Loucy (cell line): ENCODE results near the gene CLDN22.

Experiments
- H2AFZ ChIP-seq: fragments of 200-600 bp; sonication (generic); 2 replicates; pipeline ENCODE4 v1.6.0; 2016; ENCODE audit warnings: antibody characterized with exemption, mild to moderate bottlenecking, low read length, moderate library complexity
- H3F3A ChIP-seq: fragments of 200-600 bp; 2 replicates; pipeline ENCODE4 v1.6.0; 2016; ENCODE audit warnings: antibody characterized with exemption, low read depth, mild to moderate bottlenecking
- H3K27me3 ChIP-seq: fragments of 200-600 bp; sonication (generic); 2 replicates; pipeline ENCODE4 v1.6.1; 2014; ENCODE audit warnings: low read length, mild to moderate bottlenecking; ENCODE audit not compliant: insufficient read depth, poor library complexity, severe bottlenecking
- H3K36me3 ChIP-seq: fragments of 200-600 bp; sonication (generic); 2 replicates; pipeline ENCODE4 v1.6.1; 2016; ENCODE audit warnings: low read length; ENCODE audit not compliant: insufficient read depth
- H3K4me1 ChIP-seq: fragments of 200-600 bp; sonication (generic); 2 replicates; pipeline ENCODE4 v1.5.1; 2014; ENCODE audit warnings: low read length, mild to moderate bottlenecking; ENCODE audit not compliant: insufficient read depth, poor library complexity, severe bottlenecking
- H3K4me2 ChIP-seq: fragments of 200-600 bp; sonication (generic); 2 replicates; pipeline ENCODE4 v1.6.0; 2014; ENCODE audit warnings: antibody characterized with exemption, low read length, low read depth, mild to moderate bottlenecking; ENCODE audit not compliant: poor library complexity, severe bottlenecking
- H3K4me3 ChIP-seq: fragments of 200-600 bp; sonication (generic); 2 replicates; pipeline ENCODE4 v1.5.1; 2014; ENCODE audit warnings: low read length, mild to moderate bottlenecking, mixed read lengths; ENCODE audit not compliant: poor library complexity, severe bottlenecking
- H3K79me2 ChIP-seq: fragments of 200-600 bp; sonication (generic); 2 replicates; pipeline ENCODE4 v1.6.1; 2014; ENCODE audit warnings: low read length; ENCODE audit not compliant: insufficient read depth
- H3K9ac ChIP-seq: fragments of 200-600 bp; sonication (generic); 2 replicates; pipeline ENCODE4 v1.6.0; 2014; ENCODE audit warnings: mild to moderate bottlenecking, low read depth, low read length, moderate library complexity; ENCODE audit not compliant: poor library complexity, severe bottlenecking
- H3K9me2 ChIP-seq: fragments of 200-600 bp; sonication (generic); replicated peaks from 2 replicates; pipeline ENCODE4 v1.6.1; 2016; ENCODE audit warnings: low read depth, low read length, mixed read lengths
- H3K9me3 ChIP-seq: fragments of 200-600 bp; sonication (generic); 2 replicates; pipeline ENCODE4 v1.6.1; 2014; ENCODE audit warnings: mild to moderate bottlenecking, antibody characterized with exemption, low read length, low read depth; ENCODE audit not compliant: insufficient read depth
- H4K20me1 ChIP-seq: fragments of 200-600 bp; sonication (generic); 2 replicates; pipeline ENCODE4 v1.6.0; 2014; ENCODE audit warnings: antibody characterized with exemption, low read length, mild to moderate bottlenecking; ENCODE audit not compliant: insufficient read depth, poor library complexity, severe bottlenecking
- EZH2phosphoT487 ChIP-seq: fragments of 200-600 bp; IDR thresholded peaks from 2 replicates; pipeline ENCODE4 v1.6.1; 2018; ENCODE audit warnings: antibody characterized with exemption, mild to moderate bottlenecking, moderate library complexity, borderline replicate concordance
- TF ChIP-seq, protein P1 (sequence below): fragments of 200-600 bp; sonication (generic); conservative IDR thresholded peaks from 2 replicates; pipeline ENCODE4 v1.5.1; 2014; ENCODE audit warnings: mild to moderate bottlenecking, antibody characterized with exemption, low read length

Gene CLDN22

DNA sequence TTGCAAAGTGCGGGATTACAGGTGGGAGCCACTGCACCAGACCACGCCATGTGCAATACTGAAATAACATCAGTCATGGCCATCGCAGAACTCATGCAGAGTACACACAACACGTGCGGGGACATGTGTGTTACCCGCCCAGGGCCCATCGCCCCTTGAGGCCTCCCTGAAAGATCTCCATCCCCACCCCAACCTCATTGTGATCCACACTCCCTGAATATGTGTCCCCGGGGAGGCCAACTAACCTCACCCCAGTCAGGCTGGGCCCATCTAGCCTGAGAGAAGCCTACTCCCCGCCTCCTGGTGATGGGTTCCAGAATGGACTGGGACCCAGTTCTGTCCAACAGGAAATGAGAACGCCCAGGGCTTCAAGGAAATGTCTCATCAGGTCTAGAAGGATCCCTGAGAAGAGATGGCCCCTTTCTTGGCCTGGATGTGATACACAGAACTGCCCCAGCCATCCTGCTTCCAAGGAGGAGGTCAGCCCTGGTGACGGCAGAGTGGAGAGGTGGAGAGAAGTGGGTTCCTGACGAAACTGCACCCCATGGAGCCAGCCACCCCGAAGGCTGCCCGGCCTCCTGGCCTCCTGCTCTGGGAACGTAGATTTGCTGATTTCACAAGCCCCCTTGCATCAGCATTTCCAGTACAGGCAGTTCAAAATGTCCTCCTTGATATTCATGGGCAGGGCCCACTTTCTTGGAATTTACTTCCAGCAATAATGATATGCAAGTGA, 24.6 kb upstream of the CLDN22 start:
- Histone ChIP-seq H2AFZ (no peak overlapping the region), H3K9me3 (no peaks in the 10 kb centered on the region), H3K9ac (no peak overlapping the region), H3F3A (no peaks in the 10 kb centered on the region), H3K4me1 (no peaks in the 10 kb centered on the region), H3K36me3 (no peaks in the 10 kb centered on the region), H3K4me2 (no peak overlapping the region), H3K4me3 (no peak overlapping the region), H4K20me1 (no peaks in the 10 kb centered on the region), H3K79me2 (no peaks in the 10 kb centered on the region), H3K27me3 (no peaks in the 10 kb centered on the region), H3K9me2 (no peaks in the 10 kb centered on the region)
- TF ChIP-seq EZH2phosphoT487: no peak
- TF ChIP-seq, protein P1, sequence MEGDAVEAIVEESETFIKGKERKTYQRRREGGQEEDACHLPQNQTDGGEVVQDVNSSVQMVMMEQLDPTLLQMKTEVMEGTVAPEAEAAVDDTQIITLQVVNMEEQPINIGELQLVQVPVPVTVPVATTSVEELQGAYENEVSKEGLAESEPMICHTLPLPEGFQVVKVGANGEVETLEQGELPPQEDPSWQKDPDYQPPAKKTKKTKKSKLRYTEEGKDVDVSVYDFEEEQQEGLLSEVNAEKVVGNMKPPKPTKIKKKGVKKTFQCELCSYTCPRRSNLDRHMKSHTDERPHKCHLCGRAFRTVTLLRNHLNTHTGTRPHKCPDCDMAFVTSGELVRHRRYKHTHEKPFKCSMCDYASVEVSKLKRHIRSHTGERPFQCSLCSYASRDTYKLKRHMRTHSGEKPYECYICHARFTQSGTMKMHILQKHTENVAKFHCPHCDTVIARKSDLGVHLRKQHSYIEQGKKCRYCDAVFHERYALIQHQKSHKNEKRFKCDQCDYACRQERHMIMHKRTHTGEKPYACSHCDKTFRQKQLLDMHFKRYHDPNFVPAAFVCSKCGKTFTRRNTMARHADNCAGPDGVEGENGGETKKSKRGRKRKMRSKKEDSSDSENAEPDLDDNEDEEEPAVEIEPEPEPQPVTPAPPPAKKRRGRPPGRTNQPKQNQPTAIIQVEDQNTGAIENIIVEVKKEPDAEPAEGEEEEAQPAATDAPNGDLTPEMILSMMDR: no peak

DNA sequence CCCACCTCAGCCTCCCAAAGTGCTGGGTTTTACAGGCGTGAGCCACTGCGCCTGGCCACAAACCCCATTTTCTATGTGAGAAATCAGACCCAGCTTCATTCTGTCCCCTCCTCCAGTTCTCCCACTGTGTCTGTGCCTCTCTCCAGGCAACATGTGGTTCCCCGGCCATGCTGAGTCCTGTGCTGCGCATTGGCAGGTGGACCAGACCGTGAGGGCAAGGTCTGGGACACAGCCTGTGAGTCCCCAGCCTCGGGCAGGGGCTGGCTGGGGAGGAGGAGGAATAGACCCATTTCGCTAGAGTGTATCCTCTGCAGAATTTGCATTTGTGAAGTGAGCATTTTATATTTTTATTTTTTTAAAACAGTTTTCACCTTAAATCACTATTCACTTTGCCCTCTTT, 23.7 kb upstream of the CLDN22 start:
- no peaks in the 10 kb centered on the region for H4K20me1 ChIP-seq
- no peak overlapping the region for H3K4me2 ChIP-seq
- H3K9me2 ChIP-seq: no peaks in the 10 kb centered on the region
- H3F3A ChIP-seq: no peaks in the 10 kb centered on the region
- TF ChIP-seq, protein P1: no peak
- no peaks in the 10 kb centered on the region for H3K4me1 ChIP-seq
- H3K9me3 ChIP-seq: no peaks in the 10 kb centered on the region
- H3K36me3 ChIP-seq: no peaks in the 10 kb centered on the region
- no peak overlapping the region for H3K4me3 ChIP-seq
- no peak overlapping the region for H2AFZ ChIP-seq
- H3K79me2 ChIP-seq: no peaks in the 10 kb centered on the region
- H3K9ac ChIP-seq: no peak overlapping the region
- no peaks in the 10 kb centered on the region for H3K27me3 ChIP-seq

DNA sequence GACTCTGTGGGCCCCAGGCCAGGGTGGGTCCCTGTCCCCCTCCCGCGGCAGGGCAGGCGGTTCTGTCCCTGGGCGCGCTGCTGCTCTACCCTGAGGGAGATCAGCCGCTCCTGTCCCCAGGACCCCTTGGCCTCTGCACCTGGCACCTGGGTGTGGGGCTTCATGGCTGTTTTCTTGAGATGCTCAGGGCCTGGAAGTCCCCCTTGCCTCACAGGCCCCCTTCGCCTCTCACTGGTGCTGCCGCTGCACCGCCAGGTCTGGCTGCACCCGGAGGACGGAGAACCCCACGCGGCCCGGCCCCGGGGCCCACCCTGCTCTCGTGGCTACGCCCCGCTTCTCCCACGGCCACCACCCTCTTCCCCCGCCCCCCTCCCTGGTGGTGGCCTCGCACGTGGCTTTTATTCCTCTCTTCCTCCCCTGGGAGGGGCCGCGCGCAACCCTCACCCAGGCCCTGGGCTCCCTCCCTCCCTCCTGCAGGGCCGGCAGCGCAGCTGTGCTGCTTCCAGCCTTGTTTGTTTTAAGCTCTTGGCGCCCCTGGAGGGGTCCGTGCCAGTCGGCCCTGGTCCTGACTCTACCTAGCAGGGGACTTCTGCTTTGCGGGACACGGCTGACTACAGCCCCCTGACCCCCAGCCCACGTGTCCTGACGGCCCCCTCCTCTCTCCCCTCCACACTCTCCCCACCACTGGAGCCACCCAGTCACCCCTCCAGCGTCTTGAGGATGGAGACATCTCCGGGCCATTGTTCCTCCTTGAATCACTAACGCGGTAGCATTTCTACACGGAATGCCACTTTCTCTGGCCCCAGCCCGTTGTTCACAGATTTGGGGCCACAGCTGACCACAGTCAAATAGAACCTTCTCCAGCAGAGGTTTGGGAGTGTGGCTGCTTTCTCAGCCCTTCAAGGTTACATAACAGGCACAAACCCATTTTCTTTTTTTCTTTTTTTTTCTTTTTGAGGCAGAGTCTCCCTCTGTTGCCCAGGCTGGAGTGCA, 22.8 kb upstream of the CLDN22 start:
- H3K9ac ChIP-seq: no peak overlapping the region
- H3K9me3 ChIP-seq: no peaks in the 10 kb centered on the region
- H3K27me3 ChIP-seq: no peaks in the 10 kb centered on the region
- no peaks in the 10 kb centered on the region for H3K36me3 ChIP-seq
- H2AFZ ChIP-seq: no peak overlapping the region
- TF ChIP-seq, protein P1: no peak
- TF ChIP-seq EZH2phosphoT487: no peak
- H4K20me1 ChIP-seq: no peaks in the 10 kb centered on the region
- H3K4me2 ChIP-seq: no peak overlapping the region
- no peaks in the 10 kb centered on the region for H3F3A ChIP-seq
- no peaks in the 10 kb centered on the region for H3K9me2 ChIP-seq
- no peaks in the 10 kb centered on the region for H3K79me2 ChIP-seq
- no peaks in the 10 kb centered on the region for H3K4me1 ChIP-seq
- H3K4me3 ChIP-seq: no peak overlapping the region
